ENCODE measurements around the gene TNFSF11. TPM values are rescaled to one million over a fixed set of nuclear protein-coding genes. Genes with fewer than 3 reads are reported as not detected.

TNFSF11 gene
- total RNA-seq, 2 experiments from 2014 or later = 7.4 to 7.7 TPM

GRCh38 chr13:42650506-42650905 lies 76.6 kb downstream of the TNFSF11 start:
- ChIA-PET CTCF (no interaction called here), POLR2A (no interaction called here)

DNA sequence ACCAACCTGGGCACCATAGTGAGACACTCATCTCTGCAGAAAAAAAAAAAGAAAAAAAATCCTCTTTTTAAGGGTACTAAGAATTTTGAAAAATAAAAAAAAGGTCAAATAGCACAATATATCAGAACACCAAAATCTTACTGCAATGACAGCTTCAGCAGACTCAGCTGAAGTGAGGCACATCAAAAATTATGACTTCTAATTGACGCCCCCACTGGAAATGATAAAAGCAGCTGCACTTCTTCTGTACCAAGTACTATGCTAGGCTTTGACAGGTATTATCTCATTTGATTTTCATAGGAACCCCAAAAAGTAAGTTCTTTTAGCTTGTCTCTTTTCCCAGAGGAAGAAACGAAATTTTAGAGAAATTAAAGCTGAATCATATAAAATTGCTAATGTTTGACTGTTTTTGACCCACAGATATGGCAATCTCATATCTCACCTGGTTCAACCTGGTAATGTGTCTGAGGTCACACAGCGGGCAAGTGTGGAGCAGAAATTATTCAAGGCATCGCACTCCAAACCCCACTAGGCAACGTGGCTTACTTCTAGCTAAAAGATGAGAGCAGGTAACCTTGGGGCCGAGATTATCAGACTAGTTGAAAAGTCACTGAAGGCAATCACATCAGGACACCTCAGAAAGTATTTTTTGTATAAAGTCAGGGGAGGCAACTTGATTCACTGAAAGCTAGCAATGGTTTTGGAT lies 78.1 kb downstream of the TNFSF11 start:
- CTCF ChIA-PET = interaction anchor here (1.4 kb wide), 1 partner anchor 11 kb away, joined by 3 read pairs; no protein-coding TSS in a partner anchor
- POLR2A ChIA-PET = no interaction called here

DNA sequence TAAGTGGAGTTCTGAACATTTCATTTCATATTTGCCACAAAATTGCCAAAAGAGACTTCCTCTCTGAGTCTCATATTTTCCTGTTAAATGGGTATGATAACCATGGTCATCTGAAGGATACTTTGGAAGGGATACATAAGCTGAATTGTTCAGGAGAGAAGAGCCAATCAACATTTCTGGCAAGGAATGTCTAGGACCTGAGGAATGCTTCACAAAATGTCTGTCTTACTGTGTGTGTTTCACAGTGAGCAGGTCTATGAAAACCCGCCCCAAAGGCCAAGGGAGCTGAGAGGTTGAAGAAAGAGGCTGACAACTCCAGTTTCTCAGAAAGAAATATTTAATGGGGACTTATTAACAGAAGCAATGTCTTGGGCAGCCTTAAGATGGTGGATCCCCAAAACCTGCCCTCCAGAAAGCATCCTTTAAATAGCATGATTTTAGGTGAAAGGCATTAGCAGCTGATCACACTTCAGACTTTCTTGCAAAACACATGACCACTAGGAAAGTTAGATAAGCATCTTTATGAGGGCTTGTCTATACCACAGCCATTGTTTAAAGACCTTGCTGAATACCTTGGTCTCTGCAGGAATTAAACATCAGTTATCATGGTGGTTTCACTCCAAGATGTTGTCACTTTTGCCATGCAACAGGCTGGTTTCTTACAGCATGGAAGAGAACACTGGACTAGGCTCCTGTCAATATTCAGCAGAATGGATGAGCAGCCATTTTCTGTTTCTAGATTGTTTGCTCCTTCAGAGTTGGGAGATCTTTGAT lies 78.9 kb downstream of the TNFSF11 start:
- POLR2A ChIA-PET = no interaction called here

DNA sequence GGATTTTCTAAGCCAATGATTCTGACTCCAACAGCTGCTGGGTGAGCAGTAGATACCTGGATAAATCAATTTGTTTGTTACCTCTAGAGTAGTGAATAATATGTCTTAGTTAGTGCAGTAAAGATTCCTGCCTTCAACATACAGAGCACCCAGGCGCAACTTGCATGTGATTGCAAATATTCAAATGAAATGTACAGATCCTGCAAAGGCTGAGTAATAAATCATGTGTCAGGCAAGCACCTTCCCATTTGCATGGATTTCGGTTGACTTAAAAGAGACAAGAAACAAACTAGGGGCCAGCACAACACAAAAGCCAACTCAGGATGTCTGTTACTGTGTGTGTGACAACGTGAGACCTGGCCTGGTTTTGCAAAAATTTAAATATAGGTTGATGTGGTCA lies 79.7 kb downstream of the TNFSF11 start:
- CTCF ChIA-PET = interaction anchor here (1.4 kb wide), 1 partner anchor 10 kb away, joined by 3 read pairs; no protein-coding TSS in a partner anchor
- POLR2A ChIA-PET = no interaction called here

More for the DNA sequence above, 78.9 kb downstream of the TNFSF11 start:
- CTCF ChIA-PET = interaction anchor here (1.4 kb wide), 1 partner anchor 11 kb away, joined by 3 read pairs; no protein-coding TSS in a partner anchor

GRCh38 chr13:42654212-42654611 lies 80.3 kb downstream of the TNFSF11 start:
- POLR2A ChIA-PET = no interaction called here
- CTCF ChIA-PET = no interaction called here

DNA sequence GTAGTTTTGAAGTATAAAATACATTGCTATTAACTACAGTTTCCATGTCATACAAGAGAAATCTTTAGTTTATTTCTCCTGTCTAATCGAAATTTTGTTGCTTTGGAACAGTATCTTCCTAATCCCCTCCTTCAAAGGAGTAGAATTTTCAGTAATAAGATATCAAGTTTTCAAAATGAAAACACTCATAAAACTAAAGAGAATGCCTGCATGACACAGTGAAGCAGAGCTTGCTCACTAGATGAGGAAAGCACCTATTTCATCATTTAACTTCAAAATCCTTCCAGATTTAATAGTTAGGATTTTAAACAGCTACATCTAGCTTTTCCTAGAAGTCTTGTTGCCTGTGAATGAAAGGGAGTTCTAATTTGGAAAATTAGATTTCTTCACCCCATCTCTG lies 80.8 kb downstream of the TNFSF11 start:
- POLR2A ChIA-PET = no interaction called here
- CTCF ChIA-PET = no interaction called here

DNA sequence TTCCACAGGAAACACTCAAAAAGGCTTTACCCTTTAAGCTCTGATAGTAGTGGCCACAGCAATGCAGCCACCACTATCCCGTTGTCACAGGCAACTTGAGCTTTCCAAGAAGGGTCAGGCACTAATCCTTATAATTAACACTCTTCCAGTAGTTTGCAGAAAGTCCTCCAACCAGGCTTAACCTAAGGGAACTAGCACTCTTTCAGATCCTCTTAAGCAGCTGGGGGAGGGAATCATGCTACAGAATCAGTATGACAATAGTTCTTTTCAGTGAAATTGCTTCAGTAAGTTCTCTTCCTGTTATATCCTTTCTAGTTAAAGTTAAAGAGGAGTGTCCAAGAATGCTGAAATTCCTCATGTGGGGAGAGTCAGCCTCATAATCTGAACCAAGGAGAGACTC lies 82.2 kb downstream of the TNFSF11 start:
- POLR2A ChIA-PET = no interaction called here

GRCh38 chr13:42656958-42657357 lies 83.0 kb downstream of the TNFSF11 start:
- CTCF ChIA-PET = no interaction called here
- POLR2A ChIA-PET = no interaction called here

More for the DNA sequence above, 82.2 kb downstream of the TNFSF11 start:
- CTCF ChIA-PET = no interaction called here

Other genes starting within 250 kb of the TNFSF11 start
- not detected for gene FAM216B, start 207.4 kb downstream of the TNFSF11 start, total RNA-seq